ENCODE results near the gene VARS2. TPM values are rescaled to one million over a fixed set of nuclear protein-coding genes. Genes with fewer than 3 reads are reported as not detected.

Gene VARS2
- total RNA-seq, 1 donor from 2014 or later, result 34.7 TPM

DNA sequence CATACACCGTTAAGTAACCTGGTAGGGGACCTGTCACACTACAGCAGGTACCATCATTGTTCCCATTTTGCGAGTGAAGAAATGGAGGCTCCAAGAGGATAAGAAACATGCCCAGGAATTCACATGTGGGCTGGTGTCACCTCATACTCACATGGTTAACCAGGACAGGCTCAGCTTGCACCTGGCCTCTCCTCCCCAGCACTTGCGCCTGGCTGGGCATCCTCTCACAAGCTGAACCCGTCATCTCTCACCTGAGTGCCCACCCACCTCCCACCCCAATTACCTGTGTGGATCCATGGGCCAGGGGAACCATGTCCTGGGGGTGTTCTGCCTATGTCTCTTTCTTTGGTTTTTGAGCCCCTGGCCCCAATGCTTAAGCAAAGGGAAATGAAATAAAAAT is 16.5 kb downstream of the VARS2 start:
- Histone ChIP-seq H3K36me3 (ENCODE audit: control insufficient read depth, insufficient read depth, low read length) (no peaks in the 10 kb centered on the region), H3K27me3 (ENCODE audit: control insufficient read depth, insufficient read depth, low read length) (no peaks in the 10 kb centered on the region)
- DNase-seq (ENCODE audit: low read depth), result no peak

DNA sequence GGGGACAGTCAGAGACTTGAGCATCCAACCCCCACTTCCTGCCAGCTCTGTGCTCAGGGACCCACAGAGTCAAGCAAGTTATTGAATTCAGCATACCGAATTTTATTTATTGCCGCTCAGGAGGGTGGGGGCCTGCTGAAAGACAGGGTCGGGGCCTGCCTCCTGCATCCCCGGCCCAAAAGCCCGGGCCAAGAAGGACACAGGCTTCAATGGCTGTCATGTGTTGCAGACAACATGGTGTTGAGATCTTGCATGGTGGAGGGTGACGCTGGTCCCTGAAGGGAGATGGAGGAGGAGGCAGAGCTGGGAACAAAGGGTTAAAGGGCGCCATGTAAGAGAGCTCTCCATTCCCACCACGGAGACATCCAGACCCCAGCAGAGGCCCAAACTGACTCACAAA is 17.2 kb downstream of the VARS2 start:
- no peak for DNase-seq (ENCODE audit: low read depth)
- TF ChIP-seq, protein P1, sequence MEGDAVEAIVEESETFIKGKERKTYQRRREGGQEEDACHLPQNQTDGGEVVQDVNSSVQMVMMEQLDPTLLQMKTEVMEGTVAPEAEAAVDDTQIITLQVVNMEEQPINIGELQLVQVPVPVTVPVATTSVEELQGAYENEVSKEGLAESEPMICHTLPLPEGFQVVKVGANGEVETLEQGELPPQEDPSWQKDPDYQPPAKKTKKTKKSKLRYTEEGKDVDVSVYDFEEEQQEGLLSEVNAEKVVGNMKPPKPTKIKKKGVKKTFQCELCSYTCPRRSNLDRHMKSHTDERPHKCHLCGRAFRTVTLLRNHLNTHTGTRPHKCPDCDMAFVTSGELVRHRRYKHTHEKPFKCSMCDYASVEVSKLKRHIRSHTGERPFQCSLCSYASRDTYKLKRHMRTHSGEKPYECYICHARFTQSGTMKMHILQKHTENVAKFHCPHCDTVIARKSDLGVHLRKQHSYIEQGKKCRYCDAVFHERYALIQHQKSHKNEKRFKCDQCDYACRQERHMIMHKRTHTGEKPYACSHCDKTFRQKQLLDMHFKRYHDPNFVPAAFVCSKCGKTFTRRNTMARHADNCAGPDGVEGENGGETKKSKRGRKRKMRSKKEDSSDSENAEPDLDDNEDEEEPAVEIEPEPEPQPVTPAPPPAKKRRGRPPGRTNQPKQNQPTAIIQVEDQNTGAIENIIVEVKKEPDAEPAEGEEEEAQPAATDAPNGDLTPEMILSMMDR (IDR thresholded peaks at IDR 0.05; ENCODE audit: insufficient read depth, low read length, poor library complexity, severe bottlenecking), result no peak
- no peak overlapping the region for H3K4me3 ChIP-seq (ENCODE audit: low read depth, low read length)
- H3K27me3 ChIP-seq (ENCODE audit: control insufficient read depth, insufficient read depth, low read length), result no peaks in the 10 kb centered on the region
- no peaks in the 10 kb centered on the region for H3K36me3 ChIP-seq (ENCODE audit: control insufficient read depth, insufficient read depth, low read length)

More for the DNA sequence above, 16.5 kb downstream of the VARS2 start:
- H3K4me3 ChIP-seq (ENCODE audit: low read depth, low read length), result no peak overlapping the region
- TF ChIP-seq, protein P1 (IDR thresholded peaks at IDR 0.05; ENCODE audit: insufficient read depth, low read length, poor library complexity, severe bottlenecking), result no peak

DNA sequence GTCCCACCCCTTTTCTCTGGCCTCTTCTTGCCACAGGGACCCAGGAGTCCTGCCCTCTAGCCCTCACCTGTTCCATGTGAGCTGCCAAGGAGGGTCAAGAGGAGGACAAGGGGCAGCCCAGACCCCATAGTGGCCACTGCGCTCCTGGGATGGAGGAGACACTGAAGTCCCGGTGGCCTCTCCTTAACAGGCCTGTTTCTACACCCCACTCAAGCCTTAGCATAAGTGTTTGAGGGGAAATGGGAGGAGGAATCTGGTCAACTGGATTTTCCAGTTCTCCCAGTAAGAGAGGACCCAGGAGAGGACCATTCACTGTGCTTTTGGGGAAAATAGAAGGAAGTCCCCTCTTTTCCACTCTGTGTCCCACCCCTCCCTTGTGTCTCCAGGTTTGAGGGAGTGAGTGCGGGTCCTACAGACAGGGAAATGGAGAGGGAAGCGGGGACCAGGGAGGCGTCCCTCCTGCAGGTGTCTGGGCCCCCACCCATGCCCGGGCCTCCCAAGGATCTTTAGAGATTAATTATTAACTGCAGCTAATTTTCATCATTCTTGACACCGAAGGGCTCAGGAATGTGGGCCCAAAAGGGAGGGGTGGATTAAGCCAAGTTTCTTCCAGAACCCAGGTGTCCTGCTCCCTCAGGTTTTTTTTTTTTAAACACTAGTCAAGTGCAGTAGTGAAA is 18.1 kb downstream of the VARS2 start, which contains the start of gene SFTA2:
Gene SFTA2 (minus strand): TSS at position 202 of the 677 bp plus-strand sequence. CDS start 74 bp downstream, at position 128.
- Histone ChIP-seq H3K4me3 (ENCODE audit: low read depth, low read length) (no peak within 1 kb of the TSS), H3K36me3 (ENCODE audit: control insufficient read depth, insufficient read depth, low read length) (no peaks in the 10 kb centered on the region), H3K27me3 (ENCODE audit: control insufficient read depth, insufficient read depth, low read length) (no peaks in the 10 kb centered on the region)
- DNase-seq (ENCODE audit: low read depth), result no peak
- TF ChIP-seq, protein P1 (IDR thresholded peaks at IDR 0.05; ENCODE audit: insufficient read depth, low read length, poor library complexity, severe bottlenecking), result no peak

DNA sequence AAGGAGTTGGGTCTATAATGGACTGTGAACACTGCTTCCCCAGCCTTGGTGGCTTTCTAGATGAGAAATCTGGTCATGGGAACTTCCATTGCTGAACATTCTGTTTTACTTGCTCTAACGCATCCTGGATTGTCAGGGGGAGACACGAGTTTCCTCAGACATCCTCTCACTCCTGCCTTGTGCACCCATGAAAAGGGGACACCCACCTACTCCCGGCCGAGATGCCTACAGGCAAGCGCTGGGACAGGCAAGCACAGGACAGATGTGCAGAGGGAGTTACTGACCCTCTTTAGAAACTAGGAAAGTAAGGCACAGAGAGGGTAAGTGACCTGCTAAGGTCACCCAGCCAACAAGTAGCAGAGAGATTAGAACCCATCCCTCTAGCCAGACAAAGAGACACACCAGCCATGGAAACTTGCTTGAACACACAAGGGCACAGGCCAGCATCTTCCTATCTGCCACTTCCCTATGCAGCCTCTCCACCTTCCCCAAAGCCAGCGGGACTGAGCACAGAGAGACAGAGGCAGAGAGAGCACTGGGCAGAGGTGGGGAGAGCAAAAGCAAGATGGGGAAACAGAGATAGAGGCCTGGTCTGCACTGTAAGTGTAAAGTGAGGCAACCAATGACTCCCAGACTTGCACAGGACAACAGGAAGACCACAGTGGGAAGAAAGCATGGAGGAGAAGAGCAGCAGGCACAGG is 18.8 kb downstream of the VARS2 start:
- no peaks in the 10 kb centered on the region for H3K36me3 ChIP-seq (ENCODE audit: control insufficient read depth, insufficient read depth, low read length)
- no peak overlapping the region for H3K4me3 ChIP-seq (ENCODE audit: low read depth, low read length)
- no peaks in the 10 kb centered on the region for H3K27me3 ChIP-seq (ENCODE audit: control insufficient read depth, insufficient read depth, low read length)
- DNase-seq (ENCODE audit: low read depth), result no peak
- TF ChIP-seq, protein P1 (IDR thresholded peaks at IDR 0.05; ENCODE audit: insufficient read depth, low read length, poor library complexity, severe bottlenecking), result no peak

DNA sequence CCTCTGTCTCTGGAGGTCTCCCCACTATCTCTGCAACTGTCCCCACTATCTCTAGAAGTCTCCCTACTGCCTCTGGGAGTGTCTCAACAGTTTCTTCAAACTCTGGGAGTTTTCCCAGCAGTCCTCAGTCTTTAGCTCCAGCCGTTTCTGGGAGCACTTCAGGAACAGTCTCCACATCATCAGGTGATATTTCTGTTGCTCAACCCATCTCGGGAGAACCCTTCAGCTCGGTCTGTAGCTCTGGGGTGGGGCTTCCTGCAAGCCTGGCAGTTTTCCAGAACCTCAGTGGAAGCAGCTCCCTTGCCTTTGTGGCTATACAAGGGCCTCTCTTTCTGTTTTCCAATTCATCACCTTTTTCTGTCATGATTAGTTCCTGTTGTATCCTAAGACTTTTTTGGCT is 21.0 kb downstream of the VARS2 start:
- no peaks in the 10 kb centered on the region for H3K36me3 ChIP-seq (ENCODE audit: control insufficient read depth, insufficient read depth, low read length)
- DNase-seq (ENCODE audit: low read depth), result no peak
- H3K27me3 ChIP-seq (ENCODE audit: control insufficient read depth, insufficient read depth, low read length), result no peaks in the 10 kb centered on the region
- H3K4me3 ChIP-seq (ENCODE audit: low read depth, low read length), result no peak overlapping the region
- TF ChIP-seq, protein P1 (IDR thresholded peaks at IDR 0.05; ENCODE audit: insufficient read depth, low read length, poor library complexity, severe bottlenecking), result no peak
